Body of pancreas (tissue), 4 donors: ENCODE results near the gene REN. TPM values are rescaled to one million over a fixed set of nuclear protein-coding genes. Genes with fewer than 3 reads are reported as not detected.

ENCODE experiments used
- ATAC-seq: fragments of 150-250 bp; one replicate; pipeline ENCODE4 v1.9.1; 2016
- DNase-seq, 4 donors: peaks; one replicate each; pipeline ENCODE4 v3.0.0-alpha.2; 2019
- H3K27ac ChIP-seq, 4 donors: fragments of 200-600 bp; sonication (generic); 1 replicate in 3 of 4; 2 replicates in 1 of 4; pipeline versions ENCODE4 v1.5.1 to v1.6.1; 2016 to 2019; ENCODE audit warnings: mild to moderate bottlenecking in 1 of 4, mixed read lengths in 1 of 4, moderate library complexity in 1 of 4
- H3K27me3 ChIP-seq, 2 donors: fragments of 200-600 bp; sonication (generic); one replicate each; pipeline ENCODE4 v1.6.0; 2016; ENCODE audit warnings: mild to moderate bottlenecking in 1 of 2
- H3K36me3 ChIP-seq, 2 donors: fragments of 200-600 bp; sonication (generic); replicated peaks in 1 of 2; 2 replicates each; pipeline ENCODE4 v1.5.1; 2016; ENCODE audit warnings: low read depth in 2 of 2; ENCODE audit not compliant: insufficient read depth in 1 of 2
- H3K4me1 ChIP-seq: fragments of 200-600 bp; sonication (generic); one replicate; pipeline ENCODE4 v1.6.0; 2016
- H3K4me3 ChIP-seq, 2 donors: fragments of 200-600 bp; sonication (generic); 1 replicate in 1 of 2; 2 replicates in 1 of 2; pipeline ENCODE4 v1.5.1; 2016 to 2019
- H3K9me3 ChIP-seq, 3 donors: fragments of 200-600 bp; sonication (generic); 1 replicate in 2 of 3; 2 replicates in 1 of 3; pipeline ENCODE4 v1.5.1; 2016
- POLR2A ChIP-seq, 3 donors: fragments of 450-650 bp; IDR thresholded peaks; one replicate each; pipeline ENCODE4 v1.6.1; 2016; ENCODE audit warnings: antibody characterized with exemption in 3 of 3, mild to moderate bottlenecking in 2 of 3
- WGBS, 2 donors: methylation state at CpG; one replicate each; pipeline ENCODE4 v1.1.5; 2017; 5-methylcytosine and 5-hydroxymethylcytosine counted together
- intact Hi-C: fragments of 100-400 bp; cut with DNase I; formaldehyde crosslinking; loops from one replicate; pipeline ENCODE4 v1.15.1; 2023
- total RNA-seq, 2 donors: library from RNA; depleted of rRNA; stranded (reverse); fragments of >200 nt; gene quantifications; one replicate each; pipeline ENCODE4 v1.1.0, GENCODE V29; 2016
- TF ChIP-seq, protein P1 (sequence below), 7 experiments: fragments of 450-650 bp in 4 of 7; fragments of 200-600 bp in 3 of 7; sonication (generic) in 3 of 7; IDR thresholded peaks; one replicate each; pipeline ENCODE4 v1.5.1; 2016 to 2019; ENCODE audit warnings: antibody characterized with exemption in 7 of 7

REN gene
- total RNA-seq, 2 donors from 2014 or later, result not detected

GRCh38 chr1:204203206-204203767, 37.1 kb upstream of the REN start:
- Histone ChIP-seq H3K27me3 (no peaks in the 10 kb centered on the region), H3K27ac (no peak overlapping the region), H3K9me3 (no peaks in the 10 kb centered on the region), H3K36me3 (no peaks in the 10 kb centered on the region), H3K4me3 (no peak overlapping the region), H3K4me1 (peaks cover 19% of the 10 kb centered on the region)
- no peak for DNase-seq
- TF ChIP-seq POLR2A (IDR thresholded peaks at IDR 0.05), result no peak
- TF ChIP-seq, protein P1, sequence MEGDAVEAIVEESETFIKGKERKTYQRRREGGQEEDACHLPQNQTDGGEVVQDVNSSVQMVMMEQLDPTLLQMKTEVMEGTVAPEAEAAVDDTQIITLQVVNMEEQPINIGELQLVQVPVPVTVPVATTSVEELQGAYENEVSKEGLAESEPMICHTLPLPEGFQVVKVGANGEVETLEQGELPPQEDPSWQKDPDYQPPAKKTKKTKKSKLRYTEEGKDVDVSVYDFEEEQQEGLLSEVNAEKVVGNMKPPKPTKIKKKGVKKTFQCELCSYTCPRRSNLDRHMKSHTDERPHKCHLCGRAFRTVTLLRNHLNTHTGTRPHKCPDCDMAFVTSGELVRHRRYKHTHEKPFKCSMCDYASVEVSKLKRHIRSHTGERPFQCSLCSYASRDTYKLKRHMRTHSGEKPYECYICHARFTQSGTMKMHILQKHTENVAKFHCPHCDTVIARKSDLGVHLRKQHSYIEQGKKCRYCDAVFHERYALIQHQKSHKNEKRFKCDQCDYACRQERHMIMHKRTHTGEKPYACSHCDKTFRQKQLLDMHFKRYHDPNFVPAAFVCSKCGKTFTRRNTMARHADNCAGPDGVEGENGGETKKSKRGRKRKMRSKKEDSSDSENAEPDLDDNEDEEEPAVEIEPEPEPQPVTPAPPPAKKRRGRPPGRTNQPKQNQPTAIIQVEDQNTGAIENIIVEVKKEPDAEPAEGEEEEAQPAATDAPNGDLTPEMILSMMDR (IDR thresholded peaks at IDR 0.05), result no peak
- no peak for ATAC-seq
- 92 to 96% methylated on average over 5 of the region's 5 CpGs for WGBS, 2 donors
- intact Hi-C loops, result loop anchor here (5.0 kb wide), 1 partner anchor 41 kb away; no protein-coding TSS in a partner anchor

DNA sequence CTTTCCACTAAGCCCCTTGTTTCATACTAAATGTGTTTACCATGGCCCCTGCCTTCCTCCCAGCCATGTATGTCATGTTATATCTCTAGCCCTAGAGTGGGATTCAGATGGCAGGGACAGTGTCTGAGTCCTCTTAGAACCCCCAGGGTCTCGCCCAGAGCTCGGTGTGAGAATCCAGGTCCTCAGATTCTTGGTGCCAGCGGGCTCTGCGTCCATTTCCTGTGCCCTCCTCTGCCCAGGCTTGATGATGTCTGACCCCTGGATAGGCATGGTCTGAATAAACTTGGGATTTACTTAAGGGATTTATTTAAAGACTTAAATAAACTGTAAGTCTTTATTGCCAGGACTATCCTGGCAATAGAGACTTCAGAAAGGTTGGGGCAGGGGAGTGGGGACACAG, 36.3 kb upstream of the REN start:
- no peaks in the 10 kb centered on the region for H3K9me3 ChIP-seq
- no peak for DNase-seq
- no peaks in the 10 kb centered on the region for H3K27me3 ChIP-seq
- 79 to 98% methylated on average over 4 of the region's 4 CpGs for WGBS, 2 donors
- no peak for ATAC-seq
- no peak overlapping the region for H3K27ac ChIP-seq
- TF ChIP-seq, protein P1 (IDR thresholded peaks at IDR 0.05), result no peak
- TF ChIP-seq POLR2A (IDR thresholded peaks at IDR 0.05), result no peak
- peaks cover 16% of the 10 kb centered on the region for H3K4me1 ChIP-seq
- intact Hi-C loops, result loop anchor here (5.0 kb wide), 1 partner anchor 40 kb away; no protein-coding TSS in a partner anchor
- no peak overlapping the region for H3K4me3 ChIP-seq
- H3K36me3 ChIP-seq, result no peaks in the 10 kb centered on the region

GRCh38 chr1:204201348-204202040, 35.4 kb upstream of the REN start:
- Histone ChIP-seq H3K27ac (no peak overlapping the region), H3K4me1 (peaks cover 9% of the 10 kb centered on the region), H3K4me3 (no peak overlapping the region), H3K36me3 (no peaks in the 10 kb centered on the region), H3K27me3 (no peaks in the 10 kb centered on the region), H3K9me3 (no peaks in the 10 kb centered on the region)
- DNase-seq (no peak), ATAC-seq (no peak)
- no peak for TF ChIP-seq POLR2A (IDR thresholded peaks at IDR 0.05)
- TF ChIP-seq, protein P1 (IDR thresholded peaks at IDR 0.05), result no peak
- 81 to 85% methylated on average over 10 to 12 of the region's 12 CpGs for WGBS, 2 donors
- intact Hi-C loops, result loop anchor here (5.0 kb wide), 1 partner anchor 39 kb away; no protein-coding TSS in a partner anchor

- H3K4me1 ChIP-seq, result peaks cover 9% of the 10 kb centered on the region
- no peaks in the 10 kb centered on the region for H3K36me3 ChIP-seq
- ATAC-seq (no peak), DNase-seq (no peak)
- no peaks in the 10 kb centered on the region for H3K27me3 ChIP-seq
- H3K27ac ChIP-seq, result no peak overlapping the region
- no peak overlapping the region for H3K4me3 ChIP-seq
- no peaks in the 10 kb centered on the region for H3K9me3 ChIP-seq
- 67 to 85% methylated on average over 9 of the region's 9 CpGs for WGBS, 2 donors
- intact Hi-C loops, result no loop called here
- TF ChIP-seq, protein P1 (IDR thresholded peaks at IDR 0.05), result no peak
- no peak for TF ChIP-seq POLR2A (IDR thresholded peaks at IDR 0.05)
Measured at GRCh38 chr1:204199579-204199978, 33.4 kb upstream of the REN start.
